Activated naive CD8-positive, alpha-beta T cell treated with anti-CD3 and anti-CD28 coated beads for 36 hours (primary cell): ENCODE data around the gene ZYX. TPM values are rescaled to one million over a fixed set of nuclear protein-coding genes. Genes with fewer than 3 reads are reported as not detected.
A peak's percentile ranks its signal among the peaks of the same experiment; 100 is the strongest.
"Not testable (repeated sequence)": the region's sequence is repeated elsewhere in the genome, so short reads cannot be mapped to it uniquely, and the experiment has no call there.

Experiments used
- DNase-seq: peaks from one replicate; pipeline ENCODE4 v3.0.0; 2021
- H3K27ac Mint-ChIP-seq: one replicate; pipeline ENCODE4 v1.8.0; 2022; ENCODE audit warnings: mild to moderate bottlenecking, moderate library complexity, mixed read lengths
- H3K27me3 Mint-ChIP-seq: one replicate; pipeline ENCODE4 v1.8.0; 2022; ENCODE audit warnings: mild to moderate bottlenecking, mixed read lengths
- H3K36me3 Mint-ChIP-seq: one replicate; pipeline ENCODE4 v1.8.0; 2021; ENCODE audit warnings: mild to moderate bottlenecking, mixed read lengths
- H3K4me1 Mint-ChIP-seq: one replicate; pipeline ENCODE4 v1.8.0; 2021; ENCODE audit warnings: mixed read lengths
- H3K4me3 Mint-ChIP-seq: one replicate; pipeline ENCODE4 v1.8.0; 2022; ENCODE audit warnings: mild to moderate bottlenecking, moderate library complexity, mixed read lengths
- H3K9me3 Mint-ChIP-seq: one replicate; pipeline ENCODE4 v1.8.0; 2022; ENCODE audit warnings: mixed read lengths
- total RNA-seq, 2 experiments: library from RNA; stranded (reverse); gene quantifications; one replicate each; pipeline ENCODE4 v1.2.3, GENCODE V29; 2021

ZYX gene
- total RNA-seq, 2 experiments from 2014 or later = 116 to 118 TPM

- no peaks in the 10 kb centered on the region for H3K27me3 Mint-ChIP-seq
- DNase-seq = no peak
- no peak overlapping the region for H3K27ac Mint-ChIP-seq
- peaks cover 11% of the 10 kb centered on the region for H3K4me1 Mint-ChIP-seq
- no peaks in the 10 kb centered on the region for H3K9me3 Mint-ChIP-seq
- no peak overlapping the region for H3K4me3 Mint-ChIP-seq
- H3K36me3 Mint-ChIP-seq = peaks cover 2% of the 10 kb centered on the region
Observed at GRCh38 chr7:143396625-143397556, 15.7 kb downstream of the ZYX start.

- H3K27me3 Mint-ChIP-seq = no peaks in the 10 kb centered on the region
- peaks cover 2% of the 10 kb centered on the region for H3K36me3 Mint-ChIP-seq
- no peaks in the 10 kb centered on the region for H3K9me3 Mint-ChIP-seq
- H3K4me1 Mint-ChIP-seq = peaks cover 13% of the 10 kb centered on the region
- H3K27ac Mint-ChIP-seq = peak overlapping the region; percentile 46
- H3K4me3 Mint-ChIP-seq = no peak overlapping the region
- DNase-seq = no peak
Observed at GRCh38 chr7:143397710-143398530, 16.8 kb downstream of the ZYX start.

- Mint-ChIP-seq H3K27ac (no peak overlapping the region), H3K4me1 (peaks cover 16% of the 10 kb centered on the region), H3K9me3 (no peaks in the 10 kb centered on the region), H3K27me3 (no peaks in the 10 kb centered on the region), H3K36me3 (peaks cover 2% of the 10 kb centered on the region), H3K4me3 (no peak overlapping the region)
- no peak for DNase-seq
Observed at GRCh38 chr7:143398616-143399015, 17.5 kb downstream of the ZYX start.

- Mint-ChIP-seq H3K4me1 (peaks cover 21% of the 10 kb centered on the region), H3K27me3 (no peaks in the 10 kb centered on the region), H3K36me3 (no peaks in the 10 kb centered on the region), H3K4me3 (no peak overlapping the region), H3K27ac (no peak overlapping the region), H3K9me3 (no peaks in the 10 kb centered on the region)
- DNase-seq = no peak
Observed at GRCh38 chr7:143399151-143399550, 18.0 kb downstream of the ZYX start.

GRCh38 chr7:143399642-143400041 is 18.5 kb downstream of the ZYX start:
- no peaks in the 10 kb centered on the region for H3K36me3 Mint-ChIP-seq
- H3K27ac Mint-ChIP-seq = no peak overlapping the region
- no peaks in the 10 kb centered on the region for H3K9me3 Mint-ChIP-seq
- H3K4me1 Mint-ChIP-seq = peaks cover 21% of the 10 kb centered on the region
- no peak for DNase-seq
- no peak overlapping the region for H3K4me3 Mint-ChIP-seq
- H3K27me3 Mint-ChIP-seq = no peaks in the 10 kb centered on the region

- no peaks in the 10 kb centered on the region for H3K36me3 Mint-ChIP-seq
- no peaks in the 10 kb centered on the region for H3K27me3 Mint-ChIP-seq
- no peak for DNase-seq
- no peak overlapping the region for H3K27ac Mint-ChIP-seq
- no peak overlapping the region for H3K4me3 Mint-ChIP-seq
- H3K4me1 Mint-ChIP-seq = peaks cover 27% of the 10 kb centered on the region
- no peaks in the 10 kb centered on the region for H3K9me3 Mint-ChIP-seq
Observed at GRCh38 chr7:143401265-143401664, 20.1 kb downstream of the ZYX start.

- H3K4me3 Mint-ChIP-seq = not testable (repeated sequence)
Observed at GRCh38 chr7:143402233-143402632, 21.1 kb downstream of the ZYX start.

GRCh38 chr7:143405173-143406001 is 24.2 kb downstream of the ZYX start:
- Mint-ChIP-seq H3K36me3 (peaks cover 1% of the 10 kb centered on the region), H3K27me3 (no peaks in the 10 kb centered on the region), H3K4me3 (no peak overlapping the region), H3K27ac (peak overlapping the region; percentile 70), H3K4me1 (peaks cover 62% of the 10 kb centered on the region), H3K9me3 (no peaks in the 10 kb centered on the region)
- DNase-seq = no peak

More at GRCh38 chr7:143402233-143402632, 21.1 kb downstream of the ZYX start:
- H3K27me3 Mint-ChIP-seq, H3K27ac Mint-ChIP-seq, H3K9me3 Mint-ChIP-seq, H3K36me3 Mint-ChIP-seq, DNase-seq: not testable (repeated sequence)
- peaks cover 36% of the 10 kb centered on the region for H3K4me1 Mint-ChIP-seq

- no peak for DNase-seq
- Mint-ChIP-seq H3K27ac (no peak overlapping the region), H3K27me3 (no peaks in the 10 kb centered on the region), H3K36me3 (peaks cover 1% of the 10 kb centered on the region), H3K4me3 (no peak overlapping the region), H3K9me3 (no peaks in the 10 kb centered on the region), H3K4me1 (peaks cover 65% of the 10 kb centered on the region)
Observed at GRCh38 chr7:143406002-143406357, 24.8 kb downstream of the ZYX start.

- peaks cover 1% of the 10 kb centered on the region for H3K36me3 Mint-ChIP-seq
Observed at GRCh38 chr7:143407287-143408251, 26.4 kb downstream of the ZYX start.

GRCh38 chr7:143408252-143408685 is 27.1 kb downstream of the ZYX start:
- Mint-ChIP-seq H3K27me3 (no peaks in the 10 kb centered on the region), H3K27ac (no peak overlapping the region)

More at GRCh38 chr7:143407287-143408251, 26.4 kb downstream of the ZYX start:
- peaks cover 71% of the 10 kb centered on the region for H3K4me1 Mint-ChIP-seq
- DNase-seq = peak; percentile 42
- H3K9me3 Mint-ChIP-seq = no peaks in the 10 kb centered on the region
- H3K27ac Mint-ChIP-seq = peak overlapping the region; percentile 46
- peak overlapping the region; percentile 80 for H3K4me3 Mint-ChIP-seq
- no peaks in the 10 kb centered on the region for H3K27me3 Mint-ChIP-seq

GRCh38 chr7:143408686-143409561 is 27.8 kb downstream of the ZYX start, which contains the start of gene EPHA1:
Gene EPHA1 (minus strand): TSS chr7:143408856. CDS start chr7:143408805, 51 bp downstream.
- peaks cover 66% of the 10 kb centered on the region for H3K4me1 Mint-ChIP-seq
- H3K27ac Mint-ChIP-seq = peak within 1 kb of the TSS; percentile 69
- peaks cover 1% of the 10 kb centered on the region for H3K36me3 Mint-ChIP-seq
- H3K9me3 Mint-ChIP-seq = no peaks in the 10 kb centered on the region
- peak; percentile 31 for DNase-seq
- H3K27me3 Mint-ChIP-seq = no peaks in the 10 kb centered on the region
- peak within 1 kb of the TSS; percentile 80 for H3K4me3 Mint-ChIP-seq

More at GRCh38 chr7:143408252-143408685, 27.1 kb downstream of the ZYX start:
- peaks cover 71% of the 10 kb centered on the region for H3K4me1 Mint-ChIP-seq
- peak overlapping the region; percentile 80 for H3K4me3 Mint-ChIP-seq
- DNase-seq = no peak
- H3K9me3 Mint-ChIP-seq = no peaks in the 10 kb centered on the region
- H3K36me3 Mint-ChIP-seq = peaks cover 1% of the 10 kb centered on the region

- no peak overlapping the region for H3K27ac Mint-ChIP-seq
- no peaks in the 10 kb centered on the region for H3K9me3 Mint-ChIP-seq
- DNase-seq = no peak
- no peak overlapping the region for H3K4me3 Mint-ChIP-seq
- H3K4me1 Mint-ChIP-seq = peaks cover 61% of the 10 kb centered on the region
- H3K36me3 Mint-ChIP-seq = peaks cover 1% of the 10 kb centered on the region
- no peaks in the 10 kb centered on the region for H3K27me3 Mint-ChIP-seq
Observed at GRCh38 chr7:143410521-143411004, 29.4 kb downstream of the ZYX start.
